GM12892 (cell line): Measurements from ENCODE around the gene KLHL11.
"Not testable (repeated sequence)": the region's sequence is repeated elsewhere in the genome, so short reads cannot be mapped to it uniquely, and the experiment has no call there.

Source experiments
- POLR2A ChIP-seq: IDR thresholded peaks from 2 replicates; pipeline ENCODE4 v1.6.1; 2011; ENCODE audit warnings: low read depth, low read length, control low read depth
- POLR2AphosphoS5 ChIP-seq: IDR thresholded peaks from 2 replicates; pipeline ENCODE4 v1.6.1; 2011; ENCODE audit warnings: low read depth, low read length, control low read depth
- TAF1 ChIP-seq: IDR thresholded peaks from 2 replicates; pipeline ENCODE4 v1.6.1; 2011; ENCODE audit warnings: low read depth, mild to moderate bottlenecking, control low read depth, low read length, borderline replicate concordance

DNA sequence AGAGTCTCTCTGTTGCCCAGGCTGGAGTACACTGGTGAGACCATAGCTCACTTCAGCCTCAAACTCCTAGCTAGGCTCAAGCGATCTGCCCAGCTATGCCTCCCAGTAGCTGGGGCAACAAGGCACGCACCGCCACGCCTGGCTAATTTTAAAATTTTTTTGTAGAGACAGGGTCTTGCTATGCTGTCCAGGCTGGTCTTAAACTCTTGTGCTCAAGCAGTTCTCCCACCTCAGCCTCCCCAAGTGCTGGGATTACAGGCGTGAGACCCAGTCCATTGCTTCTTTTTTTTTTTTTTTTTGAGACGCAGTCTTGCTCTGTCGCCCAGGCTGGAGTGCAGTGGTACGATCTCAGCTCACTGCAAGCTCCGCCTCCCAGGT lies 9.1 kb upstream of the KLHL11 start:
- not testable (repeated sequence) for TF ChIP-seq TAF1, POLR2A, POLR2AphosphoS5
